SK-N-SH (cell line): ENCODE measurements around the gene SLC22A23. TPM values are rescaled to one million over a fixed set of nuclear protein-coding genes. Genes with fewer than 3 reads are reported as not detected.
A peak's percentile ranks its signal among the peaks of the same experiment; 100 is the strongest.

Experiments
- CTCF ChIA-PET: fragments of 300-600, 350-600 bp; formaldehyde crosslinking; extraction: SDS; loops from one replicate; lab custom pipeline; 2021; lab: Yijun Ruan, JAX
- POLR2A ChIA-PET: fragments of 350-600 bp; sonication (Branson Sonifier 250); formaldehyde crosslinking; extraction: SDS; loops from one replicate; lab custom pipeline; 2020; ENCODE audit warnings: antibody characterized with exemption, inconsistent platforms; lab: Yijun Ruan, JAX
- DNase-seq: peaks from one replicate; pipeline ENCODE4 v3.0.0; 2012
- H2AFZ ChIP-seq: fragments of 200-600 bp; sonication (generic); 2 replicates; pipeline ENCODE4 v1.8.1; 2016; ENCODE audit warnings: antibody characterized with exemption, mild to moderate bottlenecking, low read depth
- H3F3A ChIP-seq: fragments of 200-600 bp; sonication (generic); replicated peaks from 2 replicates; pipeline ENCODE3; 2016; ENCODE audit warnings: antibody characterized with exemption, mild to moderate bottlenecking; ENCODE audit not compliant: insufficient read depth
- H3K27ac ChIP-seq, 2 experiments: fragments of 200-500 bp in 1 of 2; fragments of 200-600 bp in 1 of 2; sonication (Bioruptor generic) in 1 of 2; sonication (generic), shearing (Covaris generic) in 1 of 2; 2 replicates each; pipeline versions ENCODE4 v1.5.1 to v1.6.1; 2014 to 2016; ENCODE audit warnings: low read depth in 2 of 2, inconsistent platforms in 1 of 2, low read length in 1 of 2, mild to moderate bottlenecking in 1 of 2, mixed read lengths in 1 of 2
- H3K27me3 ChIP-seq: fragments of 200-600 bp; sonication (generic), shearing (Covaris generic); 2 replicates; pipeline ENCODE4 v1.6.1; 2016; ENCODE audit warnings: mixed run types; ENCODE audit not compliant: insufficient read depth
- H3K36me3 ChIP-seq, 2 experiments: fragments of 200-500 bp in 1 of 2; fragments of 200-600 bp in 1 of 2; sonication (Bioruptor generic) in 1 of 2; sonication (generic) in 1 of 2; replicated peaks in 1 of 2; 2 replicates each; pipeline versions ENCODE3 to v1.5.1; 2014 to 2016; ENCODE audit warnings: low read length in 1 of 2, mild to moderate bottlenecking in 1 of 2; ENCODE audit not compliant: insufficient read depth in 2 of 2, control insufficient read depth in 1 of 2
- H3K4me1 ChIP-seq, 2 experiments: fragments of 200-500 bp in 1 of 2; fragments of 200-600 bp in 1 of 2; sonication (Bioruptor generic) in 1 of 2; sonication (generic), shearing (Covaris generic) in 1 of 2; 2 replicates each; pipeline versions ENCODE4 v1.5.1 to v1.6.1; 2014 to 2016; ENCODE audit warnings: low read depth in 1 of 2, low read length in 1 of 2, mixed run types in 1 of 2; ENCODE audit not compliant: insufficient read depth in 2 of 2, control insufficient read depth in 1 of 2
- H3K4me2 ChIP-seq: fragments of 200-600 bp; sonication (generic), shearing (Covaris generic); 2 replicates; pipeline ENCODE4 v1.6.1; 2017; ENCODE audit warnings: mixed run types
- H3K4me3 ChIP-seq, 2 experiments: fragments of 200-500 bp in 1 of 2; fragments of 200-600 bp in 1 of 2; sonication (Bioruptor generic) in 1 of 2; sonication (generic), shearing (Covaris generic) in 1 of 2; 2 replicates each; pipeline versions ENCODE4 v1.5.1 to v1.8.1; 2014 to 2016; ENCODE audit warnings: low read depth in 2 of 2, inconsistent platforms in 1 of 2, low read length in 1 of 2, mild to moderate bottlenecking in 1 of 2, mixed read lengths in 1 of 2, moderate library complexity in 1 of 2
- H3K79me2 ChIP-seq: fragments of 200-600 bp; sonication (generic); 2 replicates; pipeline ENCODE4 v1.8.1; 2017; ENCODE audit warnings: mild to moderate bottlenecking; ENCODE audit not compliant: insufficient read depth
- H3K9ac ChIP-seq: fragments of 200-600 bp; sonication (generic); 2 replicates; pipeline ENCODE4 v1.6.1; 2017; ENCODE audit warnings: mixed run types
- H3K9me2 ChIP-seq: fragments of 200-600 bp; sonication (generic); 2 replicates; pipeline ENCODE4 v1.6.1; 2017; ENCODE audit warnings: mixed run types
- H3K9me3 ChIP-seq: fragments of 200-600 bp; sonication (generic); 2 replicates; pipeline ENCODE4 v1.6.1; 2017; ENCODE audit warnings: mixed run types, mild to moderate bottlenecking, moderate library complexity
- H4K20me1 ChIP-seq: fragments of 200-600 bp; sonication (generic); 2 replicates; pipeline ENCODE4 v1.6.1; 2017; ENCODE audit warnings: mild to moderate bottlenecking, mixed run types; ENCODE audit not compliant: insufficient read depth
- CHD2 ChIP-seq: fragments of 150-350 bp; IDR thresholded peaks from 2 replicates; pipeline ENCODE4 v1.6.1; 2018; ENCODE audit warnings: low read length; ENCODE audit not compliant: partially characterized antibody
- EP300 ChIP-seq, 2 experiments: IDR thresholded peaks; 2 replicates each; pipeline versions ENCODE4 v1.4.0 to v1.6.1; 2012; ENCODE audit warnings: borderline replicate concordance in 1 of 2, low read depth in 1 of 2, low read length in 1 of 2
- FOSL2 ChIP-seq: IDR thresholded peaks from 2 replicates; pipeline ENCODE4 v1.4.0; 2012; ENCODE audit warnings: low read depth, mild to moderate bottlenecking, moderate library complexity, borderline replicate concordance
- FOXJ3 ChIP-seq: sonication (generic); formaldehyde crosslinking; IDR thresholded peaks from 2 replicates; pipeline ENCODE4 v1.5.1; 2020; ENCODE audit warnings: mild to moderate bottlenecking, missing genetic modification reagents
- FOXM1 ChIP-seq: IDR thresholded peaks from 2 replicates; pipeline ENCODE4 v1.4.0; 2012; ENCODE audit warnings: low read depth, mild to moderate bottlenecking
- GATA2 ChIP-seq: sonication (generic); formaldehyde crosslinking; IDR thresholded peaks from 2 replicates; pipeline ENCODE4 v1.5.0; 2020; ENCODE audit warnings: mild to moderate bottlenecking, missing genetic modification reagents
- IRF3 ChIP-seq: fragments of 150-350 bp; IDR thresholded peaks from 2 replicates; pipeline ENCODE4 v1.6.1; 2016; ENCODE audit warnings: mild to moderate bottlenecking, low read depth, low read length
- MAX ChIP-seq: IDR thresholded peaks from 2 replicates; pipeline ENCODE4 v1.4.0; 2012; ENCODE audit warnings: low read depth
- MEF2A ChIP-seq: IDR thresholded peaks from 2 replicates; pipeline ENCODE4 v1.4.0; 2012; ENCODE audit warnings: low read depth, borderline replicate concordance
- MXI1 ChIP-seq: IDR thresholded peaks from 2 replicates; pipeline ENCODE4 v1.6.1; 2012; ENCODE audit warnings: mild to moderate bottlenecking, low read depth, low read length, improper control_type of control experiment
- PBX3 ChIP-seq: IDR thresholded peaks from 2 replicates; pipeline ENCODE4; 2012
- REST ChIP-seq: IDR thresholded peaks from 2 replicates; pipeline ENCODE4 v1.6.1; 2012; ENCODE audit warnings: mild to moderate bottlenecking, low read depth, low read length, moderate library complexity
- RFX5 ChIP-seq: IDR thresholded peaks from 2 replicates; pipeline ENCODE4 v1.6.1; 2012; ENCODE audit warnings: mild to moderate bottlenecking, improper control_type of control experiment, low read length
- SIN3A ChIP-seq: IDR thresholded peaks from 2 replicates; pipeline ENCODE4 v1.6.1; 2012; ENCODE audit warnings: low read depth, mild to moderate bottlenecking, low read length, moderate library complexity, borderline replicate concordance
- YY1 ChIP-seq: IDR thresholded peaks from 2 replicates; pipeline ENCODE4 v1.4.0; 2012; ENCODE audit warnings: low read depth, mild to moderate bottlenecking
- ZBTB33 ChIP-seq: IDR thresholded peaks from 2 replicates; pipeline ENCODE4 v1.4.0; 2012; ENCODE audit warnings: low read depth, borderline replicate concordance
- WGBS: methylation state at CpG from one replicate; pipeline ENCODE4 v1.1.6; 2017; ENCODE audit warnings: low lambda C conversion rate; 5-methylcytosine and 5-hydroxymethylcytosine counted together
- polyA plus RNA-seq, 3 experiments: library from polyadenylated mRNA; depleted of rRNA; stranded (reverse); fragments of >200 nt; gene quantifications; 2 replicates each; pipeline ENCODE4 v1.2.3, GENCODE V29; 2012

The SLC22A23 gene
- polyA plus RNA-seq, 1 of the 3 experiments (the other 2 are of a cell fraction), result not detected

GRCh38 chr6:3336066-3336786, 120.6 kb downstream of the SLC22A23 start:
- ChIA-PET CTCF (no interaction called here), POLR2A (no interaction called here)
- Histone ChIP-seq H3K9me3 (no peaks in the 10 kb centered on the region), H3K4me1 (peaks cover 9 to 13% of the 10 kb centered on the region in 2 experiments; a peak in 2 of 4 replicates), H3K36me3 (no peaks in the 10 kb centered on the region), H3K79me2 (no peaks in the 10 kb centered on the region), H3K27ac (no peak overlapping the region), H3K9ac (no peak overlapping the region), H3K9me2 (no peaks in the 10 kb centered on the region), H2AFZ (no peak overlapping the region), H3F3A (no peaks in the 10 kb centered on the region), H3K27me3 (peaks cover 37% of the 10 kb centered on the region; the same call in 1 of the 2 replicates), H3K4me2 (no peak overlapping the region), H3K4me3 (no peak overlapping the region), H4K20me1 (no peaks in the 10 kb centered on the region)
- 79% methylated on average over 10 of the region's 11 CpGs for WGBS
- TF ChIP-seq GATA2, result no peak
- no peak for TF ChIP-seq FOXJ3 (CRISPR knock-in tag)
- TF ChIP-seq FOSL2, result no peak
- TF ChIP-seq FOXM1, result no peak
- no peak for TF ChIP-seq SIN3A
- TF ChIP-seq RFX5, result no peak
- no peak for TF ChIP-seq MEF2A
- no peak for TF ChIP-seq CHD2
- TF ChIP-seq MXI1, result no peak
- no peak for DNase-seq

GRCh38 chr6:3335169-3335568, 121.7 kb downstream of the SLC22A23 start:
- Histone ChIP-seq H3K4me3 (no peak overlapping the region), H3K4me2 (no peak overlapping the region), H3K9me3 (no peaks in the 10 kb centered on the region), H2AFZ (no peak overlapping the region), H3K79me2 (no peaks in the 10 kb centered on the region), H3K27me3 (peaks cover 38% of the 10 kb centered on the region), H3F3A (no peaks in the 10 kb centered on the region), H3K27ac (peak overlapping the region in 1 of 2 experiments; percentile 48; a peak in 1 of 4 replicates), H3K9me2 (no peaks in the 10 kb centered on the region), H3K4me1 (peaks cover 9 to 13% of the 10 kb centered on the region in 2 experiments; a peak in 2 of 4 replicates), H3K36me3 (no peaks in the 10 kb centered on the region), H4K20me1 (no peaks in the 10 kb centered on the region), H3K9ac (no peak overlapping the region)
- no peak for DNase-seq
- POLR2A ChIA-PET, result no interaction called here
- CTCF ChIA-PET, result no interaction called here
- WGBS, result 76% methylated on average over 6 of the region's 6 CpGs
- no peak for TF ChIP-seq FOXM1
- TF ChIP-seq IRF3, result no peak
- TF ChIP-seq YY1, result no peak
- no peak for TF ChIP-seq ZBTB33
- no peak for TF ChIP-seq PBX3
- TF ChIP-seq REST, result no peak
- TF ChIP-seq MAX, result no peak
- TF ChIP-seq MXI1, result no peak
- TF ChIP-seq EP300 (IDR thresholded peaks at IDR 0.05; ENCODE audit: borderline replicate concordance in 1 of 2, low read depth in 1 of 2, low read length in 1 of 2), result no peak
- TF ChIP-seq, all 33 proteins: peak for 0
